SJCRH30 (cell line): ENCODE results near the gene P2RX2. TPM values are rescaled to one million over a fixed set of nuclear protein-coding genes. Genes with fewer than 3 reads are reported as not detected.

Experiments used
- DNase-seq, 2 experiments: peaks; one replicate each; pipeline ENCODE4 v3.0.0-alpha.2; 2015 to 2020
- H3K27ac ChIP-seq: fragments of 250-450 bp; sonication (Bioruptor Pico); 2 replicates; pipeline ENCODE4 v1.5.1; 2020; ENCODE audit warnings: mild to moderate bottlenecking, moderate library complexity
- H3K27me3 ChIP-seq: fragments of 250-450 bp; sonication (Bioruptor Pico); 2 replicates; pipeline ENCODE4 v1.5.1; 2020; ENCODE audit warnings: mild to moderate bottlenecking, moderate library complexity
- H3K36me3 ChIP-seq: fragments of 250-450 bp; sonication (Bioruptor Pico); 2 replicates; pipeline ENCODE4 v1.5.1; 2020; ENCODE audit warnings: mild to moderate bottlenecking, moderate library complexity
- H3K4me1 ChIP-seq: fragments of 250-450 bp; sonication (Bioruptor Pico); 2 replicates; pipeline ENCODE4 v1.5.1; 2020; ENCODE audit warnings: mild to moderate bottlenecking, moderate library complexity
- H3K4me3 ChIP-seq: fragments of 250-450 bp; sonication (Bioruptor Pico); 2 replicates; pipeline ENCODE4 v1.5.1; 2020; ENCODE audit warnings: mild to moderate bottlenecking, moderate library complexity
- H3K9me3 ChIP-seq: fragments of 250-450 bp; sonication (Bioruptor Pico); replicated peaks from 2 replicates; pipeline ENCODE4 v1.5.1; 2020; ENCODE audit warnings: mild to moderate bottlenecking, moderate library complexity
- total RNA-seq: library from RNA; depleted of rRNA; stranded (reverse); fragments of >200 nt; shearing (Covaris generic); gene quantifications from 2 replicates; pipeline ENCODE4 v1.2.3, GENCODE V29; 2014; rRNA removed

P2RX2 gene
- not detected in 2 replicates for total RNA-seq

- no peak within 1 kb of the TSS for H3K27ac ChIP-seq
- H3K27me3 ChIP-seq, result no peaks in the 10 kb centered on the region
- no peaks in the 10 kb centered on the region; the same call in 1 of the 2 replicates for H3K9me3 ChIP-seq
- no peak within 1 kb of the TSS for H3K4me3 ChIP-seq
- peaks cover 4% of the 10 kb centered on the region; the same call in 1 of the 2 replicates for H3K36me3 ChIP-seq
- no peak for DNase-seq
- no peaks in the 10 kb centered on the region for H3K4me1 ChIP-seq
Measured at GRCh38 chr12:132618683-132619043, at the start of gene P2RX2. P2RX2 (plus strand) TSS chr12:132618776; CDS start chr12:132618817, 41 bp downstream.

GRCh38 chr12:132568826-132569480 is 49.6 kb upstream of the P2RX2 start:
- H3K27me3 ChIP-seq, result no peaks in the 10 kb centered on the region
- H3K27ac ChIP-seq, result no peak overlapping the region
- H3K9me3 ChIP-seq, result no peaks in the 10 kb centered on the region
- H3K4me3 ChIP-seq, result no peak overlapping the region
- DNase-seq, result no peak
- no peaks in the 10 kb centered on the region for H3K4me1 ChIP-seq
- H3K36me3 ChIP-seq, result peaks cover 4% of the 10 kb centered on the region; the same call in 1 of the 2 replicates

GRCh38 chr12:132569856-132570480 is 48.6 kb upstream of the P2RX2 start:
- Histone ChIP-seq H3K4me1 (no peaks in the 10 kb centered on the region), H3K27me3 (no peaks in the 10 kb centered on the region), H3K9me3 (no peaks in the 10 kb centered on the region), H3K36me3 (peaks cover 4% of the 10 kb centered on the region; the same call in 1 of the 2 replicates), H3K27ac (no peak overlapping the region), H3K4me3 (no peak overlapping the region)
- DNase-seq, result no peak

- H3K36me3 ChIP-seq, result peaks cover 3% of the 10 kb centered on the region; the same call in 1 of the 2 replicates
- DNase-seq, result no peak
- H3K9me3 ChIP-seq, result no peaks in the 10 kb centered on the region
- no peak overlapping the region for H3K27ac ChIP-seq
- no peaks in the 10 kb centered on the region for H3K4me1 ChIP-seq
- H3K27me3 ChIP-seq, result no peaks in the 10 kb centered on the region
- H3K4me3 ChIP-seq, result no peak overlapping the region
Measured at GRCh38 chr12:132570635-132571034, 47.9 kb upstream of the P2RX2 start.

- Histone ChIP-seq H3K9me3 (no peaks in the 10 kb centered on the region), H3K36me3 (peaks cover 2% of the 10 kb centered on the region; the same call in 1 of the 2 replicates), H3K4me1 (no peaks in the 10 kb centered on the region), H3K4me3 (no peak overlapping the region), H3K27ac (no peak overlapping the region), H3K27me3 (no peaks in the 10 kb centered on the region)
- no peak for DNase-seq
Measured at GRCh38 chr12:132571051-132571450, 47.5 kb upstream of the P2RX2 start.

GRCh38 chr12:132571598-132571997 is 47.0 kb upstream of the P2RX2 start:
- Histone ChIP-seq H3K36me3 (peaks cover 2% of the 10 kb centered on the region; the same call in 1 of the 2 replicates), H3K9me3 (no peaks in the 10 kb centered on the region), H3K27me3 (no peaks in the 10 kb centered on the region), H3K27ac (no peak overlapping the region), H3K4me3 (no peak overlapping the region), H3K4me1 (no peaks in the 10 kb centered on the region)
- DNase-seq, result no peak

GRCh38 chr12:132572106-132572505 is 46.5 kb upstream of the P2RX2 start:
- Histone ChIP-seq H3K27me3 (no peaks in the 10 kb centered on the region), H3K4me3 (no peak overlapping the region), H3K4me1 (no peaks in the 10 kb centered on the region), H3K36me3 (peaks cover 2% of the 10 kb centered on the region; the same call in 1 of the 2 replicates), H3K9me3 (no peaks in the 10 kb centered on the region), H3K27ac (no peak overlapping the region)
- no peak for DNase-seq

- Histone ChIP-seq H3K4me1 (no peaks in the 10 kb centered on the region), H3K36me3 (peaks cover 7% of the 10 kb centered on the region; the same call in 1 of the 2 replicates), H3K27me3 (no peaks in the 10 kb centered on the region), H3K9me3 (no peaks in the 10 kb centered on the region), H3K4me3 (no peak overlapping the region), H3K27ac (no peak overlapping the region)
- no peak for DNase-seq
Measured at GRCh38 chr12:132572801-132573760, 45.5 kb upstream of the P2RX2 start.

- Histone ChIP-seq H3K36me3 (peaks cover 7% of the 10 kb centered on the region; the same call in 1 of the 2 replicates), H3K27ac (no peak overlapping the region), H3K4me1 (no peaks in the 10 kb centered on the region), H3K9me3 (no peaks in the 10 kb centered on the region), H3K27me3 (no peaks in the 10 kb centered on the region), H3K4me3 (no peak overlapping the region)
- DNase-seq, result no peak
Measured at GRCh38 chr12:132574271-132574996, 44.1 kb upstream of the P2RX2 start.

GRCh38 chr12:132575661-132576060 is 42.9 kb upstream of the P2RX2 start:
- Histone ChIP-seq H3K27ac (no peak overlapping the region), H3K4me3 (no peak overlapping the region), H3K4me1 (no peaks in the 10 kb centered on the region), H3K9me3 (no peaks in the 10 kb centered on the region), H3K27me3 (no peaks in the 10 kb centered on the region), H3K36me3 (peaks cover 6% of the 10 kb centered on the region; the same call in 1 of the 2 replicates)
- no peak for DNase-seq

- H3K36me3 ChIP-seq, result peaks cover 9% of the 10 kb centered on the region; the same call in 1 of the 2 replicates
- H3K4me1 ChIP-seq, result no peaks in the 10 kb centered on the region
- no peaks in the 10 kb centered on the region for H3K27me3 ChIP-seq
- no peak overlapping the region for H3K4me3 ChIP-seq
- no peaks in the 10 kb centered on the region for H3K9me3 ChIP-seq
- DNase-seq, result no peak
- no peak overlapping the region for H3K27ac ChIP-seq
Measured at GRCh38 chr12:132576701-132577100, 41.9 kb upstream of the P2RX2 start.

- H3K36me3 ChIP-seq, result peaks cover 9% of the 10 kb centered on the region; the same call in 1 of the 2 replicates
- no peaks in the 10 kb centered on the region for H3K27me3 ChIP-seq
- no peaks in the 10 kb centered on the region for H3K4me1 ChIP-seq
- no peak for DNase-seq
- no peaks in the 10 kb centered on the region for H3K9me3 ChIP-seq
- H3K4me3 ChIP-seq, result no peak overlapping the region
- H3K27ac ChIP-seq, result no peak overlapping the region
Measured at GRCh38 chr12:132577191-132577920, 41.2 kb upstream of the P2RX2 start.

- peaks cover 9% of the 10 kb centered on the region; the same call in 1 of the 2 replicates for H3K36me3 ChIP-seq
- H3K9me3 ChIP-seq, result no peaks in the 10 kb centered on the region
- no peaks in the 10 kb centered on the region for H3K4me1 ChIP-seq
- no peak overlapping the region for H3K27ac ChIP-seq
- no peaks in the 10 kb centered on the region for H3K27me3 ChIP-seq
- H3K4me3 ChIP-seq, result no peak overlapping the region
- DNase-seq, result no peak
Measured at GRCh38 chr12:132578118-132578517, 40.5 kb upstream of the P2RX2 start.
